SH-SY5Y (cell line): ENCODE measurements around the gene CIPC.

Source experiments
- GATA2 ChIP-seq: IDR thresholded peaks from 2 replicates; pipeline ENCODE4 v1.6.1; 2011; ENCODE audit warnings: mild to moderate bottlenecking, low read depth, low read length
- GATA3 ChIP-seq: IDR thresholded peaks from 2 replicates; pipeline ENCODE4 v1.6.1; 2011; ENCODE audit warnings: low read depth, mild to moderate bottlenecking, low read length, moderate library complexity

- no peak for TF ChIP-seq GATA2
- TF ChIP-seq GATA3, result no peak
These were observed 59.7 kb downstream of the CIPC start for GRCh38 chr14:77157740-77158139.
